CD4-positive, alpha-beta T cell treated with Interleukin-1 beta for 1 hour (primary cell): ENCODE measurements around the gene ITGAX.
A peak's percentile ranks its signal among the peaks of the same experiment; 100 is the strongest.

ENCODE experiments used
- DNase-seq, 2 donors: peaks; one replicate each; pipeline ENCODE4 v3.0.0-alpha.2; 2020 to 2022

The ITGAX gene

DNA sequence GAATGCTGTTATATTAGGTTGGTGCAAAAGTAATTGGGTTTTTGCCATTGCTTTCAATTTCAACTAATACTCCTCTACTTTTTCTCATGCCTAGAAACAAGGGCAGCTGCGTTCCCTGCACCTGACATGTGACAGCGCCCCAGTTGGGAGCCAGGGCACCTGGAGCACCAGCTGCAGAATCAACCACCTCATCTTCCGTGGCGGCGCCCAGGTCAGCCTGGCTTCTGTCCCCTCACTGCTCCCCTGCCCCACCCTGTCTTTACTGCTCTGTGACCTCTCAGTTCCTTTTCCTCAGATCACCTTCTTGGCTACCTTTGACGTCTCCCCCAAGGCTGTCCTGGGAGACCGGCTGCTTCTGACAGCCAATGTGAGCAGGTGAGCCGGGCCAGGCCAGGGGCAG lies 21.7 kb downstream of the ITGAX start:
- no peak for DNase-seq

DNA sequence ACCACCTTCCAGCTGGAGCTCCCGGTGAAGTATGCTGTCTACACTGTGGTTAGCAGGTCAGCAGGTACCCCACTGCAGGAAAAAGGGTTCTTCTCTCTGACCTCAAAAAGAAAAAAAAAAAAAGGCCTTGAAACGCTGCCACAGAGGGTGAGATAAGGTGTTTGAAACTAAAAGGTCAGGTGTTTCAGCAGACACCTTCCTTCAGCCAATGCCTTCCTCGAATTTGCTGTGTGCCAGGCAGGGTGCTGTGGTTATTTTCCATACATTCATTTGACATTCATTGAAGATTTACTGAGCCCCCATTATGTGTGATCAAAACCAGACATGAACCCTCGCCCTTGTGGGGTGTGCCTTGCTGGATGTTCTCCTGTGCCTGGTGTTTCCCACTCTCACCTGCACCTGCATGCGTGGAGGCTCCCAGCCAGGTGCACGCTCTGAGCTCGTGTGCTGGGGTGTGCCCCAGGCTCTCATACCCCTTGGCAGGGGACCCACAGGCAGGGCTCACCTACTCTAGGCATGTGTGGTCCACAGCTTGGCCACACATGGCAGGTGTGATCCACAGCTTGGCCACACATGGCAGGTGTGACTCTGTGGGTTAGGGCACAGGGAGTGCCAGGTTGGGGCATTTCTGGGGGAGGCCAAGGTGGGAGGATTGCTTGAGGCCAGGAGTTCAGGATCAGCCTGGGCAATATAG lies 22.4 kb downstream of the ITGAX start:
- DNase-seq, result peak in 1 of 2 donors; percentile 16

DNA sequence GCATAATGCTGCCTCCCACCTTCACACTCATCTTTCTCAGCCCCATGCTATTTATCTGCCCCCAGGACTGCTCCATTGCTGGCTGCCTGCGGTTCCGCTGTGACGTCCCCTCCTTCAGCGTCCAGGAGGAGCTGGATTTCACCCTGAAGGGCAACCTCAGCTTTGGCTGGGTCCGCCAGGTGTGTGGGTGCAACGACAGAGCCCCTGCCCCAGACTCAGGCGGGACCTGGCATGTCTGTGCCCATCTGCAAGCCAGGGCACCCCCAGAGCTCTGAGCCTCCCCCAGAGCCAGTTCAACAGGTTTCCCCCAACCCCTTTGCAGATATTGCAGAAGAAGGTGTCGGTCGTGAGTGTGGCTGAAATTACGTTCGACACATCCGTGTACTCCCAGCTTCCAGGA lies 25.2 kb downstream of the ITGAX start:
- no peak for DNase-seq

DNA sequence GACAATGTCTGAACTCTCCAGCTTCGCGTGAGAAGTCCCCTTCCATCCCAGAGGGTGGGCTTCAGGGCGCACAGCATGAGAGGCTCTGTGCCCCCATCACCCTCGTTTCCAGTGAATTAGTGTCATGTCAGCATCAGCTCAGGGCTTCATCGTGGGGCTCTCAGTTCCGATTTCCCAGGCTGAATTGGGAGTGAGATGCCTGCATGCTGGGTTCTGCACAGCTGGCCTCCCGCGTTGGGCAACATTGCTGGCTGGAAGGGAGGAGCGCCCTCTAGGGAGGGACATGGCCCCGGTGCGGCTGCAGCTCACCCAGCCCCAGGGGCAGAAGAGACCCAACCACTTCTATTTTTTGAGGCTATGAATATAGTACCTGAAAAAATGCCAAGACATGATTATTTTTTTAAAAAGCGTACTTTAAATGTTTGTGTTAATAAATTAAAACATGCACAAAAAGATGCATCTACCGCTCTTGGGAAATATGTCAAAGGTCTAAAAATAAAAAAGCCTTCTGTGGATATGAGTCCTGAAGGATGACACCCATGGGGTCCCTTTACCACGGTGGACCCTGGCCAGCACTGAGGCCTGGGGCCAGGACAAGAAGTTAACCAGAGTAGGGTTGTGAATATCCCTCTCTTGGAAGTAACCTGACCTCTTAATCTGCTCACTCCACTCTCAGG lies 27.6 kb downstream of the ITGAX start:
- peak; percentile 65 to 66 for DNase-seq

DNA sequence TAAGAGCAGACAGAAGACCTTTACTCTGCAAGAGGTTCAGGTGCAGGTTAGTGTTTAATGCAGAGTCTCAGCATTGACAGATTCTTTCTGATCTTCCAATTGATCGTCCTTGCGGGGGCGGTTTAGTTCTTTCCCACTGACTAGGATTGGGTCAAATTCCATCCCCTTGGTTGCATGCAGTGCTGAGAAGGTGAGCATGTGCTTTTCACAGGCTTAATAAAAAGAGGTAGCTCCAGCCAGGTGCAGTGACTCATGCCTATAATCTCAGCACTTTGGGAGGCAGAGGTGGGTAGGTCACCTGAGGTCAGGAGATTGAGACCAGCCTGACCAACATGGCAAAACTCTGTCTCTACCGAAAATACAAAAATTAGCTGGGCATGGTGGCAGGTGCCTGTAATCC lies 30.7 kb downstream of the ITGAX start:
- DNase-seq, result no peak

DNA sequence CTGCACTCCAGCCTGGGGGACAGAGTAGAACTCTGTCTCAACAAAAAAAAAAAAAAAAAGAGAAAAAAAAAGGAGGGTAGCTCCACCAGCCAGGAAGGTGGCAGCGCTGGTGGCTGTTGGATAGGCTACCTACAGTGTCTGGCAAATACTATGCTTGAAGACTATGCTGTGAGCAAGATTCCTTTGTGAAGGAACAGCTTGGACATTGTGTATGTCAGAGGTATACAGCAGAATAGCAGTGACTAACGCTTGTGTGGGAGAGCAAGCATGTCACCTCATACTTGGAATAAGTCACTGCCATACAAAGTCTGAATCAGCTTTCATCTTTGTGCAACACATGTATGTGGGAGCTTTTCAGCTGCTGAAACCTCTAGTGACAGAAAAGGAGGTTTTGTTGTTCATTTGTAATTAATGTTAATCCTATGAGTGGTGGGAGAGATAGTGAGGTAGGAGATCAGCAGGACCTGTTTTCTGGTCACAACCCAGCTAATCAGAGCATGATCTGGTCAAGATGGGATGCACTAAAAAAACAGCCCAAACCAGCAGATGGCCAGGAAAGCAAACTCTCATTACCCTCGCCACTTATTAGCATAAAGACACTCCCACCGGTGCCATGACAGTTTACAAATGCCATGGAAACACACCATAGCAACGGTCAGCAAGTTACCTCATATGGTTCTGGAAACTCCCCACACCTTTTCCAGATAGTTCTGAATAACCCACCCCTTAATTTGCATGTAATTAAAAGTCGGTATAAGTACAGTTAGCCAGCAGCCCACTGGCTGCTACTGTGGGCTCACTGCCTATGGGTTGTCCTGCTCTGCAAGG lies 31.4 kb downstream of the ITGAX start:
- DNase-seq, result peak; percentile 15 to 49

DNA sequence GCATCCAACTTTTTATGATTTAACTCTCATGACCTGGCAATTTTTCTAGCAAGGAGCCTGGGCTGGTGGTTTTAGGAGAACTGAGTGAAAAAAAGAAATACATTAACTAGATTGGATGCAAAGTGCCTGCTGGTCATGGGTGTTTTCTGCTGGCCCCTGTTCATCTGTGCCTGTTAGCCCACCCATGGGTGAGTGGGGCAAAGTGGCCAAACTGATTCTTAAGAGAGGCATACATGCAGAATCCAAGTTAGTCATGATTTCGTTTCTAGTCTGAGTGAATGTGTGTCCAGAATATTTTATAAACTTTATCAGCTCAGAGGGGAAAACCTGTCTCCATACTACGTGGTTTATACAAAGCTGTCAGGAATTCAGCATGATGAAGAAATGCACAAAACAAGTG lies 33.6 kb downstream of the ITGAX start:
- DNase-seq, result no peak

DNA sequence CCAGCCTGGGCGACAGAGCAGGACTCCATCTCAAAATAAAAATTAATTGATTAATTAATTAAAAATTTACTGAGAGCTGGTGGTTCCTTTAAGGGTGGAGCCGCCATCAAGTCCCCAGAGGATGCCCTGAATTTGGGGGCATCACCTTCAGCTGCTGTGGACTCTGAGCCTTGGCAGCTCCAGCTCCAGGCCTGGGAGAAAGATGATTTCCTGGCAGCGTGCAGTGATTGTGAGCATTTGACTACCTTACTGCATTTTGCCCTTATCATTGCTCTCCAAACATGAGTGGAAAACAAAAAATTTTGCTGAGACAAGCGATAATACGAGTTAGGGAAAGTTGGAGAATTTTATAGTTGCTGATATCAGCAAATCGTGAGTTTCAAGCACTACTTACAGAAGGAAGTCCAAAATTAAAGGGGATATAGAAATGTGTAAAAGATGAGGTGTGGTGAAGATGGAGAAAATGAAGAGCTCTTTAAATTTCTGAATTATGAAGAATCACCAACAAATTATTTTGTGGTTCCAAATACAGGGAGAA lies 35.6 kb downstream of the ITGAX start:
- no peak for DNase-seq

DNA sequence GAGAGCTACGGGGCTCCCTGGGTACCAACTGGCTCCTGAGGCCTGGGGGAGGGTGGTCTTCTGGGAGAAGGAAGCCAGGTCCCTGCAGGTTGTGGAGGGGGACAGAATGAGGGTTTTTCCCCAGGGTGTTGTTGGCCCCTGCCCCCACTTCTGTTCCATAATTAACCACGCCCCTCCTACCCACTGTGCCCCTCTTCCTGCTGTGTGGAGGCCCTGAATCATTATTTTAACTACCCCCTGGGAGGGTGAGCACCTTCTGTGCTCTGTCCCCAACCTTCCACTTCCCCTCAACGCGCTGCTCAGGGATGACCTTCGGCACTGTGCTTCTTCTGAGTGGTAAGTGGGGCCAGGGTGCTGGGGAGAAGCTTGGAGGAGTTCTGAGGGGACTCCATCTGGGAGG lies 38.1 kb downstream of the ITGAX start, which contains the start of gene ITGAD:
TSS of gene ITGAD (plus strand) at position 280 of the 400 bp plus-strand sequence. CDS start at position 306, 26 bp downstream.
- DNase-seq, result no peak

DNA sequence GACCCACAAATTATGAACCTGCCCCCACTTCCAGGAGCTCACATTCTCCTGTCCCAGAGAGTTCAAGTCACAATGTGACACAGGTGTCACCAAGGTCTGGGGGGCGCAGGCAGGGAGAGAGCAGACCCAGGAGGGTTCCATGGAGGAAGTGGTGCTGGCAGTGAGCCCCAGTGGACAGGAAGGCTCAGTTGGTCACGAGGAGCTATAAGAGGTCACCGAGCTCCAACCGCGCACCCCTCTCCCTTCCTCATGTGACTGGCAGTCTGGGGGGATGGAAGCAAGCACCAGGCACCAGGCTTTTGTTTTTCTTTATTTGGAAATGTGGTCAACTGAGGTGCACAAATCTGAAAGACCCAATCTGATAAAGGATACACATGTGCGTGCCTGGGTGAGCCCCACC lies 40.7 kb downstream of the ITGAX start:
- DNase-seq, result no peak

DNA sequence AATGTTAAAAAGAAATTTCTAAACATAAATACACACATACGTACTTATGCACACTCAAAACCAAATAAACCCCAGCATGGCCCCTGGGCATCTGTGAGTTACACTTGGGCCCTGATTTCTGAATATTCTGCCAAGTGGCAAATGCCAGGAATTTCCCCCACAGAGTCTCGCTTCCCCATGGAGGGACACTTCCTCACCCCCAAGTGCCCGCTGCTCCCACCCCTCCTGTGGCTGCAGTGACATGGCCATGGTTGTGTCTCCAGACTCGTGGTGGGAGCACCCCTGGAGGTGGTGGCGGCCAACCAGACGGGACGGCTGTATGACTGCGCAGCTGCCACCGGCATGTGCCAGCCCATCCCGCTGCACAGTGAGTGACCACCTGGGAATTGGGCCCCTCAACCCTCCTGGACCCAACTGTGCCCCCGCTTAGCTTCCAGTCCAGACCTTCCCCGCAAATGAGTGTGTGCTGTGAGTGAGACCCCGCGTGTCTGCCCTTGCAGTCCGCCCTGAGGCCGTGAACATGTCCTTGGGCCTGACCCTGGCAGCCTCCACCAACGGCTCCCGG lies 42.2 kb downstream of the ITGAX start:
- DNase-seq, result no peak

DNA sequence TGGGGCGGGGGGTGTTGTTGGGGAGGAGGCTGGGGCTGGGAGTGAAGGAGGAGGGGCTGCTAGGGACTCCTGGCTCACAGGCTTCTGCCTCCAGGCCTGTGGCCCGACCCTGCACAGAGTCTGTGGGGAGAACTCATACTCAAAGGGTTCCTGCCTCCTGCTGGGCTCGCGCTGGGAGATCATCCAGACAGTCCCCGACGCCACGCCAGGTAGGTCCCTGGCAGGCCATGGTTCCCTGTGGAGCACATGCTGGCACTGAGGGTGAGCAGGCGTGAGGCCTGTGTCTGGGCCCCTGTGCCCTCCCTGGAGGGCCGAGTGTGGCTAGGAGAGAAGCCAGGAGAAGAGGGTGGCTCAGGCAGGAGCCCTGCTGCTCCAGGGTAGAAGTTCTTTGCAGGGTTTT lies 42.7 kb downstream of the ITGAX start:
- DNase-seq, result no peak

DNA sequence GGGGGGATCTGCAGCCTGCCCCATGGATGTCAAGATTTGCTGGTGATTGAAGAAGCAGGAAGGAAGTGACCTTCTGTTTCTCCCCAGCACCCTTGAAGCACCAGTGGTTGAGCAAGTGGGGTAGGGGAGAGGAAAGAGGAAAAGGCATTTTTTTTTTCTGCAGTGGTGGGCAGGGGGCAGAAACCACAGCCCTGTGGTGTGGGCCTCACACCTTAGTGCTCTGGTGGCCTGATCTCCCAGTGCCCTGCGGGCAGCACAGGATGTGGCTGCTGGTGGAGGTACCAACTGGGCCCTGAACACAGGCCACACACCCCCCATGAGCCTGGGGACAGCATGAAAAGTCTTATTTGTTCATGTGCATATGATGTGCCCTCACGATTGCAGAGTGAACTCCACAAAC lies 45.2 kb downstream of the ITGAX start:
- peak; percentile 23 to 39 for DNase-seq

DNA sequence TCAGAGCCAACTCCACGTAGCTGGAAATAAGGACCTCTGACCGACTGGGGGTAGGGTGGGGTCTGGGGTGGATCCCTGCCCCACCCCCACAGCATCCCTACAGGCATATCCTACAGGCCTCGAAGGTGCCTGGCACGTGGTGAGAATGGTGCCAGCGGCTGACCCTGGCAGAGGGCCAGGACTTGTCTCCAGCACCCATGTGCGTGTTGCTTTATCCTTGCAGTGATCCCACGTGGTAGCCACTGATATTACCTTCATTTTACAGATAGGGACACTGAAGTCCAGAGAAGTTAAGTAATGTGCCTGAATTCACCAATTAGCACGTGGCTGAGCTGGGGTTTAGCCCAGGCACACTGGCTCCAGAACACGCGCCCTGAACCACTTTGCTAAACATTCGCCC lies 46.5 kb downstream of the ITGAX start:
- no peak for DNase-seq

DNA sequence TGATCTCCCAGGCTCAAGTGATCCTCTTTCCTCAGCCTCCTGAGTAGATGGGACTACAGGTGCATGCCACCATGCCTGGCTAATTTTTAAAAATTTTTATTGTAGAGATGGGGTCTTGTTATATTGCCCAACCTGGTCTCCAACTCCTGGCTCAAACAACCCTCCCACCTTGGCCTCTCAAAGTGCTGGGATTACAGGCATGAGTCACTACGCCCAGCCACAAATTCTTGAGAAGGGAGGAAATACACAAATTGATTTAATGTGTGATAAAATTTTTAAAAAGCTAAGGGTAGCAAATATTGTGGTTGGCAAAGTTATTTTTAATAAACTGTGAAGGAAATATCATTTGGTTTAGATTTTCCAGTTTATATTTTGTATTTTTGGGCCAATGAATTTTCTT lies 47.7 kb downstream of the ITGAX start:
- no peak for DNase-seq

DNA sequence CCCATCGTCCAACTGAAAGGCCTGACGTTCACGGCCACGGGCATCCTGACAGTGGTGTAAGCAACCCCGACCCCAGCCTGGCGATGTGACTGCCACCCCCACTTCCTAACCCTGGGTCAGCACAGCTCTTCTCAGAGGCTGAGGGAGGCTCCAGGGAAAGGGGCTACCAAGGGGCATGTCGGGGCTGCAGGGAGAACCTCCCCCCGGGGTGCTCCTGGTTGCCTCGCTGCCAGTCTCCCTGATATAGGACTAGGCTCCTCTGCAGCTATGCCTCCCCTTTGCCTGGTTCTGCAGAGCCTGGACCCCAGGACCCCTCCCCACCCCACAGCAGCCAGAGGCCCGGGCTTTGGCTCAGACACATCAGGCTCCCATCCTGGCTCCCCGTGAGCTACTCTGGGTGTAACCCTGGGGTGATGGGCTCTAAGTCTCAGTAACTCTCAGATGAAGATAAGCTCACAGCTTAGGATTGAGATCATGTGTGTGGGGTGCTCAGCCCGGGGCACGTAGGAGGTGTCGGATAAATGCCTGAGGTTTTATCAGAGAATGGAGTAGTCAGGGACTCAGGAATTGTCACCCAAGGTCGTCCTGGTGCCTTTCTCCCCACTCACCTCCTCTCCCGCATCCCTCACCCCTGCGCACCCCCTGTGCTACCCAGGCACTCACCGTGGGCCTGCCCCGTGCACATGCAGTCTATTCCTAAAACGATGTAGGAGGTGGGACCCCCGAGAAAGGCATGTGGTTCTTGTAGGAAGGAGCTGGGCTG lies 48.8 kb downstream of the ITGAX start:
- DNase-seq, result no peak

DNA sequence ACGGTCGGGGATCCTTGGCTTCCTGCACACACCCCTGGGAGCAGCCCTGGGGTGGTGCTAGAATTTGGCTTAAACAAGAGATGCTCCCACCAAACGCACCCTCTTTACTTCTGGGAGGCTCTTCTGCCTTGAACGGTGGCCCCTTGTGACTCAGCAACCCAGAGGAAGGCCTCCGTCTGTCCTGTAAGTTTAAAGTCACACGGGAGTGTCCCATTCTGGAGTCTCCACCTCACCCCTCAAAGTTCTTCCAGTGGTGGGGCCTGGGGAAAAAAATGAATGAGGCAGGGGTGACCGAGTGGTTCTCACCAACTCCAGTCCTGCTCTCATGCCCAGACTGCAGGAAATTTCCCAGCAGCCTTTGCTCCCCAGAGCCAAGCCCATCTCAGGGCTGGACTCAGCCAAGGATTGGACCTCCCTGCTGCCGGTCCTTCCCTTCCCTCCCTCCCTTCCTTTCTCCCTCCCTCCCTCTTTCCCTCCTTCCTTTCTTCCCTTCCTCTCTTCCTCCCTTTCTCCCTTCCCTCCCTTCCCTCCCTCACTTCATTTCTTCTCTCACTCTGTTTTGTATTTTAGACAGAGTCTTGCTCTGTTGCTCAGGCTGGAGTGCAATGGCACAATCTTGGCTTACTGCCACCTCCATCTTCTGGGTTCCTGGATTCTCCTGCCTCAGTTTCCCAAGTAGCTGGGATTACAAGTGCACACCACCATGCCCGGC lies 49.5 kb downstream of the ITGAX start:
- DNase-seq, result no peak

DNA sequence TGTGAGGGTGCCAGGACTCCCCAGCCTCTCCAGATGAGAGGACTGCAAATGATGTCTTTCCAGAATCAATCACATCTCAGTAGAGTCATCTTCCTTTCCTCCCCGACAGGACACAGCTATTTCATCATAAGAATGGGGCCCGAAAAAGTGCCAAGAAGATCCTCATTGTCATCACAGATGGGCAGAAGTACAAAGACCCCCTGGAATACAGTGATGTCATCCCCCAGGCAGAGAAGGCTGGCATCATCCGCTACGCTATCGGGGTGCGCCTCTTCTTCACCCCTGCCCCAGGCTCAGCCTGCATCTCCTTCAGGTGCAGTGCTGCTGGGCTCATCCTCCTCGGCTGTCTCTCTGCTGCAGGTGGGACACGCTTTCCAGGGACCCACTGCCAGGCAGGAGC lies 52.4 kb downstream of the ITGAX start:
- DNase-seq, result no peak

DNA sequence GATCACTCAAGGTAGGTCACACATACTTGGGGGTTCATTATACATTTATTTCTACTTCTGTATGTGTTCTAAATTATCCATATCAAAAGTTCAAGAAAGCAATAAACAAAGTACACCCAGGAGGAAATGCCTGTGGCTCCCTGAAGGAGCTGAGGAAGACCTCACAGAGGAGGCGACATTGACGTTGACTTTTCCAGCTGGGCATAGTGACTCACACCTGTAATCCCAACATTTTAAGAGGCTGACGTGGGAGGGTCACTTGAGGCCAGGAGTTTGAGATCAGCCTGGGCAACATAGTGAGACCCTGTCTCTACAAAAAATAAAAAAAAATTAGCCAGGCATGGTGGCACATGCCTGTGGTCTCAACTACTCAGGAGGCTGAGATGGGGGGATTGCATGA lies 54.5 kb downstream of the ITGAX start:
- no peak for DNase-seq

DNA sequence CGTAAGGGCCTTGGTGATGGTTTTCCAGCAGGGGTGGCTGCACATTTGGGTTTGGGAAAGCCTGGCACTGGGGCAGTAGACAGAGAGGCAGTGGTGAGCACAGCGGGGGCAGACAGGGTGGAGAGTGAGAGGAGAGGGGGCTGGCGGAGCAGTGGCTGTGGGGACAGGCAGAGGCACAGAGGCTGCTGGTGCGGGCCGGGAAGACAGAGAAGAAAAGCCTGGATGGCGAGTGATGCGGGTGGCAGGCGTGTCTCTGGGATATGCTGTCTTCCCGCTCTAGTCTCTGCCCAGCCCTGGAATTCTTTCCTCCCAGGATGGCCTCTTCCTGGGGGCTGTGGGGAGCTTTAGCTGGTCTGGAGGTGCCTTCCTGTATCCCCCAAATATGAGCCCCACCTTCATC lies 55.1 kb downstream of the ITGAX start:
- no peak for DNase-seq

DNA sequence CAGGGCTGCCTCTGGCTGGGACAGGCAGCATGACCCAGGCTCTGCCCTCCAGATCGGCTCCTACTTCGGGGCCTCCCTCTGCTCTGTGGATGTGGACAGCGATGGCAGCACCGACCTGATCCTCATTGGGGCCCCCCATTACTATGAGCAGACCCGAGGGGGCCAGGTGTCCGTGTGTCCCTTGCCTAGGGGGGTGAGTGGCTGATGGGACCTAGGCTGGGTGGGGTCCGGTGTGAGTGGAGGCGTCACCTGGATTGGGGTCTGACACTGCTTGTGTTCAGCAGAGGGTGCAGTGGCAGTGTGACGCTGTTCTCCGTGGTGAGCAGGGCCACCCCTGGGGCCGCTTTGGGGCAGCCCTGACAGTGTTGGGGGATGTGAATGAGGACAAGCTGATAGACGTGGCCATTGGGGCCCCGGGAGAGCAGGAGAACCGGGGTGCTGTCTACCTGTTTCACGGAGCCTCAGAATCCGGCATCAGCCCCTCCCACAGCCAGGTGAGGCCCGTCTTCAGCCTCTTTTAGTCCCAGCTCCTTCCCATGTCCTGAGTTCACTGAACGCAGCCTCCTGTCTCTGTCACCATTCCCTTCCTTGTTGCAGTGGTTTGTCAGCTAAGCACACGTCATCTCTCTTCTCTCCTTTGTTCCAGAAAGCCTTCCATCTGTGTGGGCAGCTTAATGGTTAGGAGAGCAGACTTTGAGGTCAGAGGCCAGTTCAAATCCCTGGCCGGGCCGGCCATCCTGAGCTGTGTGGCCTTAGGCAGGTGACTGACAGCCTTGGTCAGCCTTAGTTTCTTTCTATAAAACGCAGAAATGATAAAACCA lies 56.3 kb downstream of the ITGAX start:
- no peak for DNase-seq
